Esophagus (tissue), 2 donors: ENCODE results near the gene NBAS. TPM values are rescaled to one million over a fixed set of nuclear protein-coding genes. Genes with fewer than 3 reads are reported as not detected.

Experiments used
- polyA plus RNA-seq, 2 donors: library from polyadenylated mRNA; stranded (reverse); fragments of 200-250 nt; gene quantifications; one replicate each; pipeline ENCODE4 v1.2.3, GENCODE V29; 2013
- donor health status: healthy with polysubstance abuse.
- donor health status: Bipolar disorder and iron deficiency.

Gene NBAS
- polyA plus RNA-seq, 2 donors, result 13.8 to 15.0 TPM

Other genes with a start within 250 kb of the NBAS start
- 10 to 100 TPM; 40.8 to 70.0 TPM for gene DDX1, start 30.5 kb upstream of the NBAS start, polyA plus RNA-seq